DND-41 (cell line): Measurements from ENCODE around the gene ITIH3.

Experiments
- ATAC-seq: fragments of 200-7000 bp; cut with Tn5 transposase; 3 replicates; pipeline ENCODE4 v1.9.1; 2021; ENCODE audit warnings: low read depth; ENCODE audit not compliant: insufficient read depth
- DNase-seq: peaks from one replicate; pipeline ENCODE4 v3.0.0-alpha.2; 2020
- H2AFZ ChIP-seq: 2 replicates; pipeline ENCODE4 v1.6.0; 2012; ENCODE audit warnings: low read depth, low read length
- H3K27ac ChIP-seq: 2 replicates; pipeline ENCODE4 v1.5.1; 2012; ENCODE audit warnings: low read length, inconsistent platforms
- H3K27me3 ChIP-seq: fragments of 200-600 bp; sonication (generic); 2 replicates; pipeline ENCODE4 v1.6.0; 2012; ENCODE audit warnings: low read length, mild to moderate bottlenecking, inconsistent platforms; ENCODE audit not compliant: insufficient read depth, poor library complexity
- H3K36me3 ChIP-seq: 2 replicates; pipeline ENCODE4 v1.5.1; 2012; ENCODE audit warnings: low read length, inconsistent platforms; ENCODE audit not compliant: insufficient read depth
- H3K4me1 ChIP-seq: 2 replicates; pipeline ENCODE4 v1.5.1; 2012; ENCODE audit warnings: mild to moderate bottlenecking, low read length; ENCODE audit not compliant: insufficient read depth
- H3K4me2 ChIP-seq: 2 replicates; pipeline ENCODE4 v1.6.0; 2012; ENCODE audit warnings: mild to moderate bottlenecking, moderate library complexity, low read length, inconsistent platforms; ENCODE audit not compliant: insufficient read depth
- H3K4me3 ChIP-seq, 2 experiments: fragments of 200-600 bp in 1 of 2; shearing (Covaris generic) in 1 of 2; 2 replicates each; pipeline ENCODE4 v1.5.1; 2012 to 2016; ENCODE audit warnings: inconsistent platforms in 2 of 2, low read length in 2 of 2, mild to moderate bottlenecking in 2 of 2, low read depth in 1 of 2, moderate library complexity in 1 of 2
- H3K79me2 ChIP-seq: 2 replicates; pipeline ENCODE4 v1.6.0; 2012; ENCODE audit warnings: low read length, inconsistent platforms; ENCODE audit not compliant: insufficient read depth
- H3K9ac ChIP-seq: 2 replicates; pipeline ENCODE4 v1.6.0; 2012; ENCODE audit warnings: low read depth, mild to moderate bottlenecking, inconsistent platforms, low read length, moderate library complexity
- H3K9me3 ChIP-seq: 2 replicates; pipeline ENCODE4 v1.5.1; 2012; ENCODE audit warnings: low read length, moderate library complexity, mild to moderate bottlenecking, inconsistent platforms; ENCODE audit not compliant: insufficient read depth, severe bottlenecking
- H4K20me1 ChIP-seq: 2 replicates; pipeline ENCODE4 v1.6.0; 2012; ENCODE audit warnings: low read length; ENCODE audit not compliant: insufficient read depth
- CTCF ChIP-seq: IDR thresholded peaks from 2 replicates; pipeline ENCODE4 v1.5.1; 2012; ENCODE audit warnings: borderline replicate concordance, low read length, moderate library complexity, mild to moderate bottlenecking; ENCODE audit not compliant: poor library complexity, severe bottlenecking; ENCODE audit errors: extremely low read depth
- EZH2 ChIP-seq: IDR thresholded peaks from 3 replicates; pipeline ENCODE4 v1.6.1; 2012; ENCODE audit warnings: borderline replicate concordance, low read depth, mild to moderate bottlenecking, moderate library complexity, low read length, inconsistent platforms; ENCODE audit not compliant: severe bottlenecking

ITIH3 gene

GRCh38 chr3:52811452-52812011 lies 16.9 kb downstream of the ITIH3 start:
- H3K4me3 ChIP-seq: no peak overlapping the region
- 0 out of 2 replicates have a peak, but pooled peaks cover 3% of the 10 kb centered on the region for H3K4me1 ChIP-seq
- no peak overlapping the region for H3K9ac ChIP-seq
- H3K27ac ChIP-seq: no peak overlapping the region
- ATAC-seq (no peak), DNase-seq (no peak)
- H3K27me3 ChIP-seq: no peaks in the 10 kb centered on the region
- H3K4me2 ChIP-seq: no peak overlapping the region
- no peaks in the 10 kb centered on the region for H3K9me3 ChIP-seq
- no peaks in the 10 kb centered on the region for H4K20me1 ChIP-seq
- no peak overlapping the region for H2AFZ ChIP-seq
- no peaks in the 10 kb centered on the region for H3K36me3 ChIP-seq
- no peaks in the 10 kb centered on the region for H3K79me2 ChIP-seq
- no peak for TF ChIP-seq EZH2
- no peak for TF ChIP-seq CTCF

GRCh38 chr3:52813810-52814209 lies 19.2 kb downstream of the ITIH3 start:
- TF ChIP-seq CTCF: no peak
- TF ChIP-seq EZH2: no peak
- Histone ChIP-seq H3K79me2 (no peaks in the 10 kb centered on the region), H3K4me2 (no peak overlapping the region)

GRCh38 chr3:52816199-52816598 lies 21.6 kb downstream of the ITIH3 start:
- Histone ChIP-seq H3K27me3 (no peaks in the 10 kb centered on the region), H3K4me2 (no peak overlapping the region), H2AFZ (no peak overlapping the region), H3K4me1 (no peaks in the 10 kb centered on the region), H3K27ac (no peak overlapping the region), H3K9me3 (no peaks in the 10 kb centered on the region), H3K9ac (no peak overlapping the region), H3K79me2 (no peaks in the 10 kb centered on the region), H4K20me1 (no peaks in the 10 kb centered on the region), H3K4me3 (no peak overlapping the region), H3K36me3 (no peaks in the 10 kb centered on the region)
- no peak for DNase-seq
- no peak for ATAC-seq
- no peak for TF ChIP-seq CTCF
- no peak for TF ChIP-seq EZH2

More at GRCh38 chr3:52813810-52814209, 19.2 kb downstream of the ITIH3 start:
- DNase-seq: no peak
- no peaks in the 10 kb centered on the region for H3K36me3 ChIP-seq
- H3K27me3 ChIP-seq: no peaks in the 10 kb centered on the region
- H4K20me1 ChIP-seq: no peaks in the 10 kb centered on the region
- 0 out of 2 replicates have a peak, but pooled peaks cover 3% of the 10 kb centered on the region for H3K4me1 ChIP-seq
- no peak for ATAC-seq
- H3K9ac ChIP-seq: no peak overlapping the region
- H2AFZ ChIP-seq: no peak overlapping the region
- no peaks in the 10 kb centered on the region for H3K9me3 ChIP-seq
- H3K27ac ChIP-seq: no peak overlapping the region
- H3K4me3 ChIP-seq: no peak overlapping the region
